Liver (tissue), 9 donors: ENCODE results near the gene FAM25A. TPM values are rescaled to one million over a fixed set of nuclear protein-coding genes. Genes with fewer than 3 reads are reported as not detected.

ENCODE experiments used
- DNase-seq: peaks from one replicate; pipeline ENCODE4 v3.0.0-alpha.2; 2017; ENCODE audit warnings: low spot score
- H3K27ac ChIP-seq, 2 donors: one replicate each; pipeline ENCODE4 v1.7.0; 2013; ENCODE audit warnings: inconsistent platforms in 2 of 2, low read length in 2 of 2, control low read depth in 1 of 2, low read depth in 1 of 2, mild to moderate bottlenecking in 1 of 2
- H3K27me3 ChIP-seq, 4 donors: one replicate each; pipeline versions ENCODE4 v1.6.1 to v1.7.0; 2013; ENCODE audit warnings: low read length in 3 of 4, inconsistent platforms in 1 of 4, mild to moderate bottlenecking in 1 of 4, moderate library complexity in 1 of 4; ENCODE audit not compliant: control insufficient read depth in 4 of 4, insufficient read depth in 4 of 4
- H3K36me3 ChIP-seq, 4 donors: one replicate each; pipeline versions ENCODE4 v1.6.1 to v1.7.0; 2013; ENCODE audit warnings: low read length in 3 of 4, mild to moderate bottlenecking in 3 of 4, low read depth in 1 of 4, moderate library complexity in 1 of 4; ENCODE audit not compliant: control insufficient read depth in 4 of 4, insufficient read depth in 3 of 4
- H3K4me1 ChIP-seq, 4 donors: one replicate each; pipeline versions ENCODE4 v1.6.1 to v1.7.0; 2013; ENCODE audit warnings: low read length in 3 of 4, mild to moderate bottlenecking in 3 of 4, moderate library complexity in 1 of 4; ENCODE audit not compliant: control insufficient read depth in 4 of 4, insufficient read depth in 4 of 4
- H3K4me3 ChIP-seq, 3 donors: one replicate each; pipeline versions ENCODE4 v1.6.1 to v1.7.0; 2013; ENCODE audit warnings: low read length in 3 of 3, control low read depth in 1 of 3, low read depth in 1 of 3, mild to moderate bottlenecking in 1 of 3
- H3K9ac ChIP-seq, 2 donors: one replicate each; pipeline ENCODE4 v1.7.0; 2013; ENCODE audit warnings: low read length in 2 of 2, mild to moderate bottlenecking in 2 of 2, moderate library complexity in 2 of 2, control low read depth in 1 of 2, low read depth in 1 of 2
- H3K9me3 ChIP-seq, 4 donors: one replicate each; pipeline versions ENCODE4 v1.6.1 to v1.7.0; 2013; ENCODE audit warnings: low read length in 3 of 4; ENCODE audit not compliant: control insufficient read depth in 4 of 4
- CTCF ChIP-seq: fragments of 150-350 bp; IDR thresholded peaks from 2 replicates; pipeline ENCODE4 v1.5.1; 2017; ENCODE audit warnings: improper control_type of control experiment, low read depth, low read length; ENCODE audit not compliant: missing input control
- EGR1 ChIP-seq, 2 donors: IDR thresholded peaks; 2 replicates each; pipeline ENCODE4 v1.6.1; 2016 to 2018; ENCODE audit warnings: antibody characterized with exemption in 2 of 2, low read depth in 2 of 2
- FOXA1 ChIP-seq: IDR thresholded peaks from 2 replicates; pipeline ENCODE4 v1.6.1; 2016; ENCODE audit warnings: antibody characterized with exemption
- FOXA2 ChIP-seq: IDR thresholded peaks from 2 replicates; pipeline ENCODE4 v1.6.1; 2016; ENCODE audit warnings: antibody characterized with exemption
- GABPA ChIP-seq, 2 donors: IDR thresholded peaks in 1 of 2; conservative IDR thresholded peaks in 1 of 2; 2 replicates each; pipeline ENCODE4 v1.6.1; 2016; ENCODE audit warnings: antibody characterized with exemption in 2 of 2, mild to moderate bottlenecking in 1 of 2, moderate library complexity in 1 of 2
- HNF4A ChIP-seq, 2 donors: conservative IDR thresholded peaks; 2 replicates each; pipeline ENCODE4 v1.6.1; 2016; ENCODE audit warnings: antibody characterized with exemption in 2 of 2, mild to moderate bottlenecking in 2 of 2
- JUND ChIP-seq, 2 donors: IDR thresholded peaks; 2 replicates each; pipeline ENCODE4 v1.6.1; 2016; ENCODE audit warnings: antibody characterized with exemption in 2 of 2
- MAX ChIP-seq: IDR thresholded peaks from 2 replicates; pipeline ENCODE4 v1.6.1; 2016; ENCODE audit warnings: antibody characterized with exemption
- RAD21 ChIP-seq, 2 donors: IDR thresholded peaks; 2 replicates each; pipeline ENCODE4 v1.6.1; 2016; ENCODE audit warnings: antibody characterized with exemption in 2 of 2, mild to moderate bottlenecking in 2 of 2
- REST ChIP-seq: IDR thresholded peaks from 2 replicates; pipeline ENCODE4 v1.6.1; 2016; ENCODE audit warnings: antibody characterized with exemption, mild to moderate bottlenecking
- SP1 ChIP-seq: IDR thresholded peaks from 2 replicates; pipeline ENCODE4 v1.6.1; 2018; ENCODE audit warnings: antibody characterized with exemption, mild to moderate bottlenecking
- YY1 ChIP-seq: IDR thresholded peaks from 2 replicates; pipeline ENCODE4 v1.6.1; 2016; ENCODE audit warnings: antibody characterized with exemption, mild to moderate bottlenecking
- ZBTB33 ChIP-seq: IDR thresholded peaks from 2 replicates; pipeline ENCODE4 v1.6.1; 2016; ENCODE audit warnings: antibody characterized with exemption
- WGBS: extraction: QIAGEN DNeasy Blood & Tissue Kit; methylation state at CpG from one replicate; pipeline ENCODE4 v1.1.7; 2013; 5-methylcytosine and 5-hydroxymethylcytosine counted together
- polyA plus RNA-seq, 2 donors: library from polyadenylated mRNA; stranded (reverse) in 1 of 2; unstranded in 1 of 2; fragments of 200-250 nt in 1 of 2; fragments of >200 nt in 1 of 2; fragmentation: Nextera tagmentation in 1 of 2; extraction: Ambion mirVana in 1 of 2; gene quantifications; one replicate each; pipeline versions ENCODE4 v1.2.1 to v1.2.3, GENCODE V29; 2013 to 2015
- total RNA-seq, 2 donors: library from RNA; depleted of rRNA; stranded (reverse); fragments of >200 nt; gene quantifications; one replicate each; pipeline ENCODE4 v1.2.3, GENCODE V29; 2014
- donor health status: healthy.
- donor health status: healthy.
- donor health status: healthy.
- donor health status: healthy.
- donor health status: healthy.

Gene FAM25A
- total and polyA plus RNA-seq, 4 donors: not detected

GRCh38 chr10:87030912-87031635 lies 11.0 kb downstream of the FAM25A start (continued):
- TF ChIP-seq REST (no peak), FOXA2 (no peak), JUND (IDR thresholded peaks at IDR 0.05) (no peak)

GRCh38 chr10:87036623-87037022 lies 16.5 kb downstream of the FAM25A start:
- no peak for DNase-seq
- 97% methylated on average over 1 of the region's 1 CpG for WGBS
- Histone ChIP-seq H3K27me3 (no peaks in the 10 kb centered on the region), H3K4me1 (no peaks in the 10 kb centered on the region), H3K9ac (no peak overlapping the region), H3K4me3 (no peak overlapping the region), H3K36me3 (no peaks in the 10 kb centered on the region), H3K27ac (no peak overlapping the region), H3K9me3 (no peaks in the 10 kb centered on the region)
- TF ChIP-seq EGR1 (IDR thresholded peaks at IDR 0.05; ENCODE audit: low read depth in 2 of 2) (no peak), SP1 (no peak), YY1 (no peak), MAX (no peak), CTCF (no peak), GABPA (IDR thresholded peaks at IDR 0.05 in 1 of 2, conservative IDR thresholded peaks at IDR 0.05 in 1 of 2) (no peak), FOXA2 (no peak), ZBTB33 (no peak), REST (no peak), HNF4A (conservative IDR thresholded peaks at IDR 0.05) (no peak), JUND (IDR thresholded peaks at IDR 0.05) (no peak), FOXA1 (no peak), RAD21 (IDR thresholded peaks at IDR 0.05) (no peak)
